GM23338 (cell line): ENCODE measurements around the gene DAB1. TPM values are rescaled to one million over a fixed set of nuclear protein-coding genes. Genes with fewer than 3 reads are reported as not detected.

Experiments
- ATAC-seq: fragments of 200-7000 bp; cut with Tn5 transposase; 3 replicates; pipeline ENCODE4 v1.9.1; 2020
- DNase-seq: peaks from one replicate; pipeline ENCODE4 v3.0.0-alpha.2; 2015; ENCODE audit warnings: low spot score
- H2AFZ ChIP-seq: fragments of 200-600 bp; sonication (generic); 2 replicates; pipeline ENCODE4 v1.8.0; 2016; ENCODE audit warnings: antibody characterized with exemption, mild to moderate bottlenecking, moderate library complexity
- H3F3A ChIP-seq: fragments of 200-600 bp; sonication (generic); replicated peaks from 2 replicates; pipeline ENCODE4 v1.8.0; 2017; ENCODE audit warnings: antibody characterized with exemption, mixed run types, low read depth
- H3K27ac ChIP-seq: fragments of 200-600 bp; sonication (generic); 2 replicates; pipeline ENCODE4 v1.6.1; 2016; ENCODE audit warnings: low read depth
- H3K27me3 ChIP-seq: fragments of 200-600 bp; sonication (generic); 2 replicates; pipeline ENCODE4 v1.8.0; 2016; ENCODE audit warnings: mild to moderate bottlenecking, mixed run types, moderate library complexity; ENCODE audit not compliant: insufficient read depth
- H3K36me3 ChIP-seq: fragments of 200-600 bp; sonication (generic); 2 replicates; pipeline ENCODE4 v1.8.0; 2016; ENCODE audit warnings: mild to moderate bottlenecking; ENCODE audit not compliant: insufficient read depth
- H3K4me1 ChIP-seq: fragments of 200-600 bp; sonication (generic); 2 replicates; pipeline ENCODE4 v1.8.0; 2016; ENCODE audit warnings: mild to moderate bottlenecking, moderate library complexity; ENCODE audit not compliant: insufficient read depth
- H3K4me2 ChIP-seq: fragments of 200-600 bp; sonication (generic); 2 replicates; pipeline ENCODE4 v1.7.1; 2017; ENCODE audit warnings: mixed run types
- H3K4me3 ChIP-seq: fragments of 200-600 bp; sonication (generic); 2 replicates; pipeline ENCODE4 v1.6.1; 2016; ENCODE audit warnings: mixed run types
- H3K79me2 ChIP-seq: fragments of 200-600 bp; sonication (generic); replicated peaks from 2 replicates; pipeline ENCODE4 v1.8.0; 2017; ENCODE audit warnings: mild to moderate bottlenecking; ENCODE audit not compliant: insufficient read depth
- H3K9me2 ChIP-seq: fragments of 200-600 bp; sonication (generic); 2 replicates; pipeline ENCODE4 v1.8.0; 2017; ENCODE audit not compliant: insufficient read depth
- H4K20me1 ChIP-seq: fragments of 200-600 bp; sonication (generic); replicated peaks from 2 replicates; pipeline ENCODE4 v1.8.0; 2017; ENCODE audit warnings: mild to moderate bottlenecking; ENCODE audit not compliant: insufficient read depth
- H3K27ac Mint-ChIP-seq: 2 replicates; pipeline ENCODE4 v1.8.0; 2020; ENCODE audit warnings: inconsistent platforms, mild to moderate bottlenecking, moderate library complexity, mixed read lengths
- H3K27me3 Mint-ChIP-seq: 3 replicates; pipeline ENCODE4 v1.8.0; 2022; ENCODE audit warnings: low read depth, mild to moderate bottlenecking, moderate library complexity, mixed read lengths, inconsistent platforms; ENCODE audit not compliant: insufficient read depth, poor library complexity
- H3K36me3 Mint-ChIP-seq: 3 replicates; pipeline ENCODE4 v1.8.0; 2021; ENCODE audit warnings: low read depth, mild to moderate bottlenecking, inconsistent platforms, moderate library complexity, mixed read lengths
- H3K4me1 Mint-ChIP-seq: 3 replicates; pipeline ENCODE4 v1.8.0; 2020; ENCODE audit warnings: mild to moderate bottlenecking, inconsistent platforms, mixed read lengths
- H3K4me3 Mint-ChIP-seq: 3 replicates; pipeline ENCODE4 v1.8.0; 2021; ENCODE audit warnings: moderate library complexity, mild to moderate bottlenecking, inconsistent platforms, mixed read lengths
- H3K9me3 Mint-ChIP-seq: 3 replicates; pipeline ENCODE4 v1.8.0; 2020; ENCODE audit warnings: moderate library complexity, mild to moderate bottlenecking, inconsistent platforms, mixed read lengths
- CREB1 ChIP-seq: fragments of 250-450 bp; sonication (Bioruptor Pico); IDR thresholded peaks from 2 replicates; pipeline ENCODE4 v1.5.0; 2020; ENCODE audit warnings: low read depth, mild to moderate bottlenecking, moderate library complexity
- EZH2 ChIP-seq: fragments of 200-600 bp; sonication (generic); IDR thresholded peaks from one replicate; pipeline ENCODE4 v1.8.0; 2017; ENCODE audit warnings: antibody characterized with exemption, mild to moderate bottlenecking, low read depth; ENCODE audit not compliant: unreplicated experiment
- EZH2phosphoT487 ChIP-seq: fragments of 200-600 bp; sonication (generic); IDR thresholded peaks from one replicate; pipeline ENCODE4 v1.8.1; 2018; ENCODE audit warnings: antibody characterized with exemption; ENCODE audit not compliant: unreplicated experiment
- JUNB ChIP-seq: IDR thresholded peaks from one replicate; pipeline ENCODE4 v1.6.1; 2016; ENCODE audit warnings: antibody characterized with exemption; ENCODE audit not compliant: unreplicated experiment
- NANOG ChIP-seq: IDR thresholded peaks from 2 replicates; pipeline ENCODE4 v1.6.1; 2016; ENCODE audit warnings: antibody characterized with exemption, borderline replicate concordance
- POLR2AphosphoS5 ChIP-seq: IDR thresholded peaks from 2 replicates; pipeline ENCODE4 v1.6.1; 2016; ENCODE audit warnings: antibody characterized with exemption, low read depth
- REST ChIP-seq: IDR thresholded peaks from one replicate; pipeline ENCODE4 v1.6.1; 2018; ENCODE audit warnings: antibody characterized with exemption; ENCODE audit not compliant: unreplicated experiment
- STAT1 ChIP-seq: IDR thresholded peaks from one replicate; pipeline ENCODE4 v1.6.1; 2016; ENCODE audit warnings: antibody characterized with exemption; ENCODE audit not compliant: unreplicated experiment
- ZNF114 ChIP-seq: fragments of 250-450 bp; sonication (Bioruptor Pico); IDR thresholded peaks from 2 replicates; pipeline ENCODE4 v1.5.0; 2020; ENCODE audit warnings: mild to moderate bottlenecking, moderate library complexity
- ZNF331 ChIP-seq: fragments of 250-450 bp; sonication (Bioruptor Pico); IDR thresholded peaks from 2 replicates; pipeline ENCODE4 v1.5.0; 2020; ENCODE audit warnings: low read depth, mild to moderate bottlenecking, moderate library complexity
- polyA plus RNA-seq: library from polyadenylated mRNA; unstranded; fragments of >200 nt; fragmentation: Nextera tagmentation; extraction: Ambion mirVana; gene quantifications from 2 replicates; pipeline ENCODE4 v1.2.1, GENCODE V29; 2016
- total RNA-seq: library from RNA; depleted of rRNA; stranded (reverse); fragments of >200 nt; shearing (Covaris generic); gene quantifications from 2 replicates; pipeline ENCODE4 v1.2.3, GENCODE V29; 2014
- TF ChIP-seq, protein P1 (sequence below): IDR thresholded peaks from 2 replicates; pipeline ENCODE4 v1.6.1; 2016; ENCODE audit warnings: antibody characterized with exemption
- TF ChIP-seq, protein P2 (sequence below), 2 experiments: fragments of 200-600 bp in 1 of 2; sonication (generic) in 1 of 2; conservative IDR thresholded peaks; 2 replicates each; pipeline versions ENCODE4 v1.5.1 to v1.6.1; 2016 to 2017; ENCODE audit warnings: antibody characterized with exemption in 2 of 2, low read depth in 2 of 2, mild to moderate bottlenecking in 2 of 2, moderate library complexity in 1 of 2
- TF ChIP-seq, protein P3 (sequence below): fragments of 250-450 bp; sonication (Bioruptor Pico); IDR thresholded peaks from 2 replicates; pipeline ENCODE4 v1.5.0; 2020; ENCODE audit warnings: mild to moderate bottlenecking, moderate library complexity

The DAB1 gene
- total and polyA plus RNA-seq, 2 experiments from 2014 or later, result 12.8 to 14.5 TPM

GRCh38 chr1:57384284-57384683 lies 39.6 kb downstream of the DAB1 start:
- Histone ChIP-seq H3K27me3 (no peaks in the 10 kb centered on the region), H3K4me2 (no peak overlapping the region), H3K36me3 (no peaks in the 10 kb centered on the region), H3K4me3 (no peak overlapping the region), H3K9me2 (no peaks in the 10 kb centered on the region), H2AFZ (no peak overlapping the region), H3K79me2 (peaks cover 23% of the 10 kb centered on the region), H3K27ac (no peak overlapping the region), H3K4me1 (no peaks in the 10 kb centered on the region), H3F3A (no peaks in the 10 kb centered on the region), H4K20me1 (peaks cover 4% of the 10 kb centered on the region; the same call in 1 of the 2 replicates)
- Mint-ChIP-seq H3K27ac (no peak overlapping the region), H3K4me1 (peaks cover 21% of the 10 kb centered on the region), H3K9me3 (no peaks in the 10 kb centered on the region), H3K4me3 (no peak overlapping the region), H3K36me3 (no peaks in the 10 kb centered on the region), H3K27me3 (peaks cover 2% of the 10 kb centered on the region)
- ATAC-seq (no peak), DNase-seq (no peak)
- TF ChIP-seq JUNB, result no peak
- TF ChIP-seq, protein P1, sequence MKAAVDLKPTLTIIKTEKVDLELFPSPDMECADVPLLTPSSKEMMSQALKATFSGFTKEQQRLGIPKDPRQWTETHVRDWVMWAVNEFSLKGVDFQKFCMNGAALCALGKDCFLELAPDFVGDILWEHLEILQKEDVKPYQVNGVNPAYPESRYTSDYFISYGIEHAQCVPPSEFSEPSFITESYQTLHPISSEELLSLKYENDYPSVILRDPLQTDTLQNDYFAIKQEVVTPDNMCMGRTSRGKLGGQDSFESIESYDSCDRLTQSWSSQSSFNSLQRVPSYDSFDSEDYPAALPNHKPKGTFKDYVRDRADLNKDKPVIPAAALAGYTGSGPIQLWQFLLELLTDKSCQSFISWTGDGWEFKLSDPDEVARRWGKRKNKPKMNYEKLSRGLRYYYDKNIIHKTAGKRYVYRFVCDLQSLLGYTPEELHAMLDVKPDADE, result no peak
- TF ChIP-seq, protein P2, sequence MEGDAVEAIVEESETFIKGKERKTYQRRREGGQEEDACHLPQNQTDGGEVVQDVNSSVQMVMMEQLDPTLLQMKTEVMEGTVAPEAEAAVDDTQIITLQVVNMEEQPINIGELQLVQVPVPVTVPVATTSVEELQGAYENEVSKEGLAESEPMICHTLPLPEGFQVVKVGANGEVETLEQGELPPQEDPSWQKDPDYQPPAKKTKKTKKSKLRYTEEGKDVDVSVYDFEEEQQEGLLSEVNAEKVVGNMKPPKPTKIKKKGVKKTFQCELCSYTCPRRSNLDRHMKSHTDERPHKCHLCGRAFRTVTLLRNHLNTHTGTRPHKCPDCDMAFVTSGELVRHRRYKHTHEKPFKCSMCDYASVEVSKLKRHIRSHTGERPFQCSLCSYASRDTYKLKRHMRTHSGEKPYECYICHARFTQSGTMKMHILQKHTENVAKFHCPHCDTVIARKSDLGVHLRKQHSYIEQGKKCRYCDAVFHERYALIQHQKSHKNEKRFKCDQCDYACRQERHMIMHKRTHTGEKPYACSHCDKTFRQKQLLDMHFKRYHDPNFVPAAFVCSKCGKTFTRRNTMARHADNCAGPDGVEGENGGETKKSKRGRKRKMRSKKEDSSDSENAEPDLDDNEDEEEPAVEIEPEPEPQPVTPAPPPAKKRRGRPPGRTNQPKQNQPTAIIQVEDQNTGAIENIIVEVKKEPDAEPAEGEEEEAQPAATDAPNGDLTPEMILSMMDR (conservative IDR thresholded peaks at IDR 0.05; ENCODE audit: low read depth in 2 of 2), result no peak
- TF ChIP-seq EZH2phosphoT487, result no peak
- no peak for TF ChIP-seq CREB1 (CRISPR knock-in tag)
- TF ChIP-seq EZH2, result no peak
- TF ChIP-seq STAT1, result no peak
- TF ChIP-seq POLR2AphosphoS5, result no peak
- TF ChIP-seq REST, result no peak
- TF ChIP-seq NANOG, result no peak
- TF ChIP-seq ZNF331, result no peak
- no peak for TF ChIP-seq ZNF114 (CRISPR knock-in tag)
- TF ChIP-seq, protein P3, sequence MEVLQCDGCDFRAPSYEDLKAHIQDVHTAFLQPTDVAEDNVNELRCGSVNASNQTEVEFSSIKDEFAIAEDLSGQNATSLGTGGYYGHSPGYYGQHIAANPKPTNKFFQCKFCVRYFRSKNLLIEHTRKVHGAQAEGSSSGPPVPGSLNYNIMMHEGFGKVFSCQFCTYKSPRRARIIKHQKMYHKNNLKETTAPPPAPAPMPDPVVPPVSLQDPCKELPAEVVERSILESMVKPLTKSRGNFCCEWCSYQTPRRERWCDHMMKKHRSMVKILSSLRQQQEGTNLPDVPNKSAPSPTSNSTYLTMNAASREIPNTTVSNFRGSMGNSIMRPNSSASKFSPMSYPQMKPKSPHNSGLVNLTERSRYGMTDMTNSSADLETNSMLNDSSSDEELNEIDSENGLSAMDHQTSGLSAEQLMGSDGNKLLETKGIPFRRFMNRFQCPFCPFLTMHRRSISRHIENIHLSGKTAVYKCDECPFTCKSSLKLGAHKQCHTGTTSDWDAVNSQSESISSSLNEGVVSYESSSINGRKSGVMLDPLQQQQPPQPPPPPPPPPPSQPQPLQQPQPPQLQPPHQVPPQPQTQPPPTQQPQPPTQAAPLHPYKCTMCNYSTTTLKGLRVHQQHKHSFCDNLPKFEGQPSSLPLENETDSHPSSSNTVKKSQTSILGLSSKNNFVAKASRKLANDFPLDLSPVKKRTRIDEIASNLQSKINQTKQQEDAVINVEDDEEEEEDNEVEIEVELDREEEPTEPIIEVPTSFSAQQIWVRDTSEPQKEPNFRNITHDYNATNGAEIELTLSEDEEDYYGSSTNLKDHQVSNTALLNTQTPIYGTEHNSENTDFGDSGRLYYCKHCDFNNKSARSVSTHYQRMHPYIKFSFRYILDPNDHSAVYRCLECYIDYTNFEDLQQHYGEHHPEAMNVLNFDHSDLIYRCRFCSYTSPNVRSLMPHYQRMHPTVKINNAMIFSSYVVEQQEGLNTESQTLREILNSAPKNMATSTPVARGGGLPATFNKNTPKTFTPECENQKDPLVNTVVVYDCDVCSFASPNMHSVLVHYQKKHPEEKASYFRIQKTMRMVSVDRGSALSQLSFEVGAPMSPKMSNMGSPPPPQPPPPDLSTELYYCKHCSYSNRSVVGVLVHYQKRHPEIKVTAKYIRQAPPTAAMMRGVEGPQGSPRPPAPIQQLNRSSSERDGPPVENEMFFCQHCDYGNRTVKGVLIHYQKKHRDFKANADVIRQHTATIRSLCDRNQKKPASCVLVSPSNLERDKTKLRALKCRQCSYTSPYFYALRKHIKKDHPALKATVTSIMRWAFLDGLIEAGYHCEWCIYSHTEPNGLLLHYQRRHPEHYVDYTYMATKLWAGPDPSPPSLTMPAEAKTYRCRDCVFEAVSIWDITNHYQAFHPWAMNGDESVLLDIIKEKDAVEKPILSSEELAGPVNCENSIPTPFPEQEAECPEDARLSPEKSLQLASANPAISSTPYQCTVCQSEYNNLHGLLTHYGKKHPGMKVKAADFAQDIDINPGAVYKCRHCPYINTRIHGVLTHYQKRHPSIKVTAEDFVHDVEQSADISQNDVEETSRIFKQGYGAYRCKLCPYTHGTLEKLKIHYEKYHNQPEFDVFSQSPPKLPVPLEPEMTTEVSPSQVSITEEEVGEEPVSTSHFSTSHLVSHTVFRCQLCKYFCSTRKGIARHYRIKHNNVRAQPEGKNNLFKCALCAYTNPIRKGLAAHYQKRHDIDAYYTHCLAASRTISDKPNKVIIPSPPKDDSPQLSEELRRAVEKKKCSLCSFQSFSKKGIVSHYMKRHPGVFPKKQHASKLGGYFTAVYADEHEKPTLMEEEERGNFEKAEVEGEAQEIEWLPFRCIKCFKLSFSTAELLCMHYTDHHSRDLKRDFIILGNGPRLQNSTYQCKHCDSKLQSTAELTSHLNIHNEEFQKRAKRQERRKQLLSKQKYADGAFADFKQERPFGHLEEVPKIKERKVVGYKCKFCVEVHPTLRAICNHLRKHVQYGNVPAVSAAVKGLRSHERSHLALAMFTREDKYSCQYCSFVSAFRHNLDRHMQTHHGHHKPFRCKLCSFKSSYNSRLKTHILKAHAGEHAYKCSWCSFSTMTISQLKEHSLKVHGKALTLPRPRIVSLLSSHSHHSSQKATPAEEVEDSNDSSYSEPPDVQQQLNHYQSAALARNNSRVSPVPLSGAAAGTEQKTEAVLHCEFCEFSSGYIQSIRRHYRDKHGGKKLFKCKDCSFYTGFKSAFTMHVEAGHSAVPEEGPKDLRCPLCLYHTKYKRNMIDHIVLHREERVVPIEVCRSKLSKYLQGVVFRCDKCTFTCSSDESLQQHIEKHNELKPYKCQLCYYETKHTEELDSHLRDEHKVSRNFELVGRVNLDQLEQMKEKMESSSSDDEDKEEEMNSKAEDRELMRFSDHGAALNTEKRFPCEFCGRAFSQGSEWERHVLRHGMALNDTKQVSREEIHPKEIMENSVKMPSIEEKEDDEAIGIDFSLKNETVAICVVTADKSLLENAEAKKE (CRISPR knock-in tag), result no peak
